Hypothalamus (tissue), 51 donors: Measurements from ENCODE around the gene GLIS1.

Experiments used
- DNase-seq, 51 donors: peaks; one replicate each; lab custom pipeline; 2025; lab: John Stamatoyannopoulos, UW

Gene GLIS1

DNA sequence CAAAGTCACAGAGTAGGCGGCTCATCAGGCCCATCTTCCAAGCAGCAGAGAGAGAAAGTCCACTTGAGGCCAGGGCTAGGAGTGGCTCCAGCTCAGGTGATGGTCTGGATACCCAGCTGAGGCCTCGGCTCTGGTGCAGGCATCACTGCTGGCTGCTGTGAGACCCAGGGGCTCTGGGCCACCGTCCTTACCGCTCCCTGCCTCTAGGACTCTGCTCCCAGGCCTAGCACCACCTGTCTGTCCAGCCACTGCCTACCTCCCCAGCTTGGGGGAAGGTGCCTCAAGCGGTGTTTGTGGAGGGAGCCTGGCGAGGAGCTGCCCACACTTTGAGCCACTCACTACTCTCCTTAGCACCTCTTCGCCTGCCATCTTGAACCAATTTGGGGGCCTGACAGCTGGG lies 221.9 kb downstream of the GLIS1 start:
- no peak for DNase-seq

DNA sequence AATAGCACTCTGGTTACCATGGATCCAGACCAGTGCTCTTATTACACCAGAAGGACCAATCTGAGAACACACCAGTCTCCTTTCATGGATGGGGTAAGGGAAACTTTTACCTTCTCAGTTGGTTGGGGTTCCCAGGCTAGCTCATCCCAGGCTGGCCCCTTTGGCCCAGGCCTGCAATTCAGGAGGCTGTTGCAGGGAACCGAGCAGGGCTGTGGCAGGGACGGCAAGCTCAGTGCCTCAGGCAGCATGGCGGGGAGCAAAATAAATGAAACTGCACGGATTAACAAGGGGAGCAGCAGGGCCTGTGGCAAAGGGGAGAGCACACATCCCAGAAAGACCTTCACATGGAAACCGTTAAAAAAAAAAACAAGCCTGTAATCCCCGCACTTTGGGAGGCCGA lies 222.8 kb downstream of the GLIS1 start:
- no peak for DNase-seq

DNA sequence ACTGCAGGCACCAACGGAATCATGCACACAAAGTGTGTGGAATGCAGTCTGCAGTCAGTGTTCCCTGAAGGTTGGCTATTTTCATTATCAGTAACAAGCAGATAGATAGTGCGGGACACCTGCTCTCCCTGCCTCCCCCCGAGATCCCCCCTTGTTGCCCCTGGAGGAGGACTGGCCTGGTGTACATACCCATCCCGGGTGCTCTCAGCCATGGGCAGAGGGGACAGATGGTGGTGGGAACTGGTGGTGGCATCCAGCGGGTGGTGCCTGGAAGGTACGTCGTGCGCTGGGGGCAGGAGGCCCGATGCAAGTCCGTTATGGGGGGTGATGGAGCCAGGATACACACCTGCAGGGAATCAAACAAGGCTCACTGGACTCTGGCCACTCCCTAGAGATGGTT lies 224.5 kb downstream of the GLIS1 start:
- DNase-seq, result no peak

DNA sequence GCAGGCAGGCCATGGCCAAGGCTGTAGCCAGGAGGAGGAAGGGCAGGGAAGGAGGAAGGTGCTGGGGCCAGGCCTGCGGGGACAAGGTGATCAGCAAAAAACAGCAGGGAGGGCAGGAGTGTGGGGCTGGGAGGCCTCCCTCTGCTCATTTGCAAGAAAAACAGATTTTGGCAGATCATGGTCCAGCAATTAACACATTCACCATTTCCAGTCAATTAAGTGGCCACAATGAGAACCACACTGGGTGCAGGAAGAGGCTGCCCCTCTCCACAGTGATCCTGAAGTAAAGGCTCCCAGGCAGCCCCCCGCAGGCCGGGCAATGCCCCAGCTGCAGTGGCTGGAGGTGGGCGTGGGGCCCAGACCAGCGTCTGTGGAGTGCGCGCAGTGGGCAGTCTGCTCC lies 225.1 kb downstream of the GLIS1 start:
- no peak for DNase-seq

DNA sequence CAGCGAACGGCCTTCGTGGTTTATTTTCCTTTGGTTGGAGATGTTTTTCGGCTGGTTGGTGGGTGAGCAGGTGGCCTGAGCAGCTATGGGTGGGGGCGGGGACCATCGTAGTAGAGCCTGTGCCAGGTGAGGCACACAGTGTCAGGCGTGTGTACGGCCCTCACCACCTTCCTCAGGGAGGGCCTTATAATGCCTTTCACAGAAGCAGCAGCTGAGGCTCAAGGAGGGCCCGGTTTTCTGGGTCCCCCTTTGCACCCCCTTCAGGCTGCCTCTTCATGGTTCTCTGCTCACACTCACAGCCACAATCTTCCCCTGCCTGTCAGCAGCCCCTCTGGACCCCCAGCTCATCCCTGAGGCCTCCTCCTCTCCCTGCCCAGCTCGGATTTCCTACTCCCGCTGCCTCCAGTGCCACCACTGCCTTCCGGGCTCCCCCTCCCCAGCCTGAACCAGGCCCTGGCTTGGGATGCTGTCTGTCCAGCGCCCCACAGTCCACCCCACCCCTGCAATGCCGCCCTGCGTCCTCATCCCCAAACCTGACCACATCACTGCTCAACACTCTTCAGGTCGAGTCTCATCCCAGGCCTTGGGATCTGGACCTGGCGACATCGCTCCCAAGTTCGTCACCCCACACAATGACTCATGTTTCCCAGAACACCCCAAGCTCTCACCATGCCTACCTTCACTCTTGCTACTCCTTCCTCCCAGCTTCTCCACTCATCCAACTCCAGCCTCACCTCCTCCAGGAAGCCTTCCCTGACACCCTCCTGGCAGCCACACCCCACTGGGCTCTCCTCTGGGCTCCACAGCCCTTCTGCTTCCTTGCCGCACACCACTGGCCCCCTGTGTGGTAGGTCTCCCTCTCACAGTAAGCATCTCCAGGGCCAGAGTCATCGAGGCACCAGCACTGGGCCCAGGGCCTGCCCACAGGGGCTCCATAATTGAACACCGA lies 225.9 kb downstream of the GLIS1 start:
- DNase-seq, result no peak

DNA sequence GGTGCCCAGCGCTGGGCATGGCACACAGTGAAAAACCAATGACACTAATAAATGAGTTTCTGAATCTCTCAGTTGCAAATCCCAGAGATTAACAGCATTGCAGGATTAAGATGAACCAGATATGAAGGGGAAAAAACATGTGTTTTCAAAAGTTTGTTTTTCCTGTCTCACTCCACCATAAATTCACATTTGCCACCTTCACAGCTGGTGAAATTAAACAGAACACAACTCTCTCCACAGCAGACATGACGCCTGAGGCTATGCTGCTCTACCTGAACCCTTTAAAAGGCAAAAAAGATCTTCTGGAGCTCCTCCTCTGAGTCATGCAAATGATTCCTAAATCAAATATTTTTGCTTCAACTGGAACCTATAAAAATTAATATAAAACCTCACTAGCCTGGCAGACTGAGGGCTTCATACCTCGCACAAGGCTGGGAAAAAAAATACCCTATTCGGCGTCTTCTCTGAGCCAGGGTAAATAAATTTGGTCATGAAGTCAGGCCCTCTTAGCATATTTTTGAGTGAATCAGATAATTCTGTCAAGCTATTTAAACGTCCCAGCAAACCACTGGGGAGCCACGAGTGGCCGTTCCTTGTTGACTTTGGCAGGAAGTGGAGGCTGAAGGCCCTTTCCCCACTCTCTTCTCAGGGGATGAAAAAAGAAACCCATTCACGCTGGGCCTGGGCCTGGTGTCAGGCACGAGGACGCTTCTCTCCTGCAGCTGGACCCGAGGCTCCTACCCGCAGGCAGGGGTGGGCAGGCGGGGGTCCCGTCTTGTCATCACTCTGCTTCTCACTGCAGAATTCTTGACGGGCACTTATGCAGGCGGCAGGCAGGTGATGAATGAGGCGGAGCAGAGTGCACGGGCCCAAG lies 226.8 kb downstream of the GLIS1 start:
- DNase-seq, result no peak

DNA sequence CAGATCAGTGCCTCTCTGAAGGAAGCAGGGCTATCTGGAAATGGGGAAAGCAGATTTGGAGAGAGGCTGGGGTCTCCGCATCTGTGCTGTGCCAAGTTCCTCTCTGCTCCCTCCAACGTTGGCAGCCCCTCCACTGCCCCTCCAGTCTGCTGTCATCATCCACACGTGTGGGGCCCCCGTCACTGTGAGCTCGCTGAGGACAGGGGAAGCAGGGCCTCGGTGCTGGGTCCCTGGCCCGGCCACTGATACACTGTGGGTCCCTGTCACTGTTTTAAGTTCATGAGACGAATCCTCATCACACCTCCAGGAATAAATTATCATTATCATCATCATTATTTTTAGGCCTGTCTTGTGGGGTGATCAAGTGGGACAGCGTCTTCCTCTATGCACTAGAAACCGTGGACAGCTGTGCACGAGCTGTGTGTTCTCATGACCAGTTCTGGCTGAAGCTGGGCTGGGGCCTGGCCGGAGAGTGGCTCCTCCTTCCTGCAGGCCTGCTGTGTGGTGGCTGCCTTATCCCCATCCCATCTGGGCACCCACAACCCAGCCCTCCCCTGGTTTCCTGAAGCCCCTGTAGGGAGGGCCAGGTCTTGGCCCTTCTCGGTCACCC lies 227.5 kb downstream of the GLIS1 start:
- DNase-seq, result no peak

DNA sequence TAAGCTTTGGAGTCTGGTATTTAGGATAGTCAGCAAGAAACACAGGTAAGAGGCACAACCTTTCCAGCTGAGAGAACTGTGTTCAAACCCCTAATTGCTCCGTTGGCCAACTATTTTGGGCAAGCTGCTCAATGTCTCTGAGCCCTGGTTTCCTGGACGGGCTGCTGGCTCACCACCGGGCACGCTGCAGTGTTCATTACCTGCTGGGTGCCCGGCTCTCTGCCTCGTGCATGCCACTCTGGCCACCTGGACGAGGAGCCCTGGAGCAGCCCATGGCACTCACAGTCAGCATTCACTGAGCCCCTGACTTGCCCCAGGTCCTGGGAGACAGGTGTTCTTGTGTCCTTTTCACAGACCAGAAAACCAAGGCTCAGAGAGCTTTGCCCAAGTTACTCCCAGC lies 228.7 kb downstream of the GLIS1 start:
- no peak for DNase-seq

DNA sequence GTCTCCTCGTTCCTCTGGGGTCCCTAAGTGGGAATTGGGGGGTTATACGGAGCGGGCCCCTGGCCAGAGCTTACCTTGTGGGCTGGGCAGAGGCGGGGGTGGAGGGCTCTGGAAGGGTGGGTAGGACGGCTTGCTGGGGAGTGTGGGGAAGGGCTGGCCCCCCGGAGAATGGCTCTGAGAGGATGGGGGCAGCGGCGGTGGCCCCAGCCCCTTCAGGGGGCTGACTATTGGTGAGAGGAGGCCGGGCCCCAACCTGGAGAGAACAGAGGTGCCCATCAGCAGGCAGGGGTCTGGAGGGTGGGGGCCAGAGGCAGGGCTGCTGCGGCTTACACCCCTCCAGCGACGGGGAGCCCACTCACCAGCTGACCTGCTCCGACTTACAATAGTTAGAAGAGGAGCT lies 229.2 kb downstream of the GLIS1 start:
- no peak for DNase-seq

DNA sequence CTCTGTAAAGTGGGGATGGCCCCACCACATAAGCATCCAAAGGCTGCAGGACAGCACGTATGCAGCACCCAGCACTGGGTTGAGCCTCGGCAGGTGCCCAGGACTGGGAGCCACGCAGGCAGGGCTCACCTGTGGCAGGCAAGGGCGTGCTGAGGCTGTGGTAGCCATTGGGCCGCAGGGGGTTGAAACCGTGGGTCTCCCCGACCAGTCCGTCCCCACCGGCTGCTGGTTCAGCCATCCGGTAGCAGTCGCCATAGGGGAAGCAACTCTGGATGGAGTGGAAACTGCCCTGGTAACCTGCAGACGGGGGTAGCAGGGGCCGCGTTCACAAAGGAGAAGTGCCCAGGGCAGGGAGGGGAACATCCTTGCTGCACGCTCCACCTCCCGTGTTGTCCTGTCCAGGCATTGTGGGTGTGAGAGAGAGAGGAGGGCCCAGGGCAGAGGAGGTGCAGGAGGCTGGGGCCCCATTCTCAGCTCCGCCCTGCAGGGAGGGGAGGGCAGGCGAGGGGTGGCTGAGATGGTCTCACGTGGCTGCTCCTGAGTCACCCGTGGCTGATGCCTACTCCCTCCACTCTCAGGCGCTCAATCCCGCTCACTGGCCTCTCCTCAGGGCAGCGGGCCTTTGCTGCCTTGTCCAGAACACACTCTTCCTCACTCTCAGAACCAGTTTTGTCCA lies 229.8 kb downstream of the GLIS1 start:
- no peak for DNase-seq

DNA sequence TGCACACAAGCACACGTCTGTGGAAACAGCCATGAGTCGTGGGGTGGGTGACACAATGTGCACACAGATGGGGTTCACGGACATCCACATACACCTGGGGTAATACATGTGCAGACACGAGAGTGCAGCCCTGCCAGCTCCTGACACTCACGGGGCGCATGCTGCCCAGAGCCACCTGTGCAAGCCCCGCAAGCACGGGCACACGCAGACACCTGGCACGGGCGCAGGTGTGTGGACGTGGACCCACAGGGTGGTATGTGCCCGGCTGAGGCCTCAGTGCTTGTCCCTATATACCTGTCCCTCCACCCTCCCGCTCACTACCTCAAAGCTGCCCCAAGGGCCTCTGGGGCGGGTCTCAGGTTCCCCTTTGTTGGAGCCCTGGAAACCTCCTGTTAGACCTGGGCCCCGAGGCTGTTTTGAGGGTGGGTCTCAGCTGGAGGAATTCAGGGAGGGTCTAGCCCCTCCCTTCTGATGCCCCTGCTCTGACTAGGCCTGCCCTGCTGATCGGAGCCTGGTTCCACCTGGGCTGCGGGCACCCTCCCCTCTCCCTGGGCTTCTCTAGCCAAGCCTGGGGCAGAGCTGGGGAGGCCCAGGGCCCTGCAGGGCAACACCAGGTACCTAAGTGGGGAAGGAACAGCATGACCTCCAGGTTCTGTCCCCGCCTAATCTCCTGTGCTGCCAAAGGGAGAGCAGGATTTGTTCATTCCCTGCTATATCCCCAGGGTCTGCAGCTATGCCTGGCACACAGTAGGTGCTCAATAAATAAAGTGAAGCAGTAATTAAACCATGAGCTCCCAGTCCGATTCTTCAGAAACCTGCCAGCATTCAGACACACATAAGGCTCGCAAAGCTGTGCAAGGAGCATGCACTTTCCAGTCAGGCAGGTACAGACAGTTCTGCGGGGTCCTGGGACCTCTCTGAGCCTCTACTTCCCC lies 230.6 kb downstream of the GLIS1 start:
- DNase-seq, result no peak

DNA sequence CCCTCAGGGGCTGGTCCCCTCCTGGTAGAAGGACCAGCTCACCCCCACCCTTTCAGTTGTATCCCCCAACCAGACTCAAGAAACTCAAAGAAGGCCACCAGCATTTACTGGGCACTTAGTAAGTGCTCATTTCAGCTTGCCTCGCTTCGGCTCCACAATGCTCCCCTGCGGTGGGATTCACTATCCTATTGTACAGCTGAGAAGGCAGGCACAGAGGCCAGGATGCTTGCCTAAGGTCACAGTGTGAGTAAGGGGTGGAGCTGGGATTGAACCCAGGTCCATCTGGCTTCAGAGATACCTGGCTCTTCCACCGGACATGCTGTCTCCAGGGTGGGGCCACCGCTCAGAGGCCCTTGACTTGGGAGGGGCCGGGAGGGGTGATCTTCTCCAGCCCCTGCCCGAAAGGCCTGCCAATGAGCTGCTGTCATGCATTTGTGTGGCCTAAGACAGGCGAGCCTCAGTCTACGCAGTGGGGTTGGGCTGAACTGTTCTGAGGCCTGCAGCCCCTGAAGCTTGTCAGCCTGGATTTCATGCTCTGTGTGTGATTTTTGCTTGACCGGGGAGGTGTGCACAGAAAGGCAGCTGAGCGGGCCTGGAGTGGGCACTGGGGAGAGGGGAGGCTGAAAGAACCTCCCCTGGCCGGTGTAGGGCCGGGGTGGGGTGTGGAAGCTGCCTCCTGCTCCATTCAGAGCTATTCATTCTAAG lies 231.7 kb downstream of the GLIS1 start:
- DNase-seq, result no peak

DNA sequence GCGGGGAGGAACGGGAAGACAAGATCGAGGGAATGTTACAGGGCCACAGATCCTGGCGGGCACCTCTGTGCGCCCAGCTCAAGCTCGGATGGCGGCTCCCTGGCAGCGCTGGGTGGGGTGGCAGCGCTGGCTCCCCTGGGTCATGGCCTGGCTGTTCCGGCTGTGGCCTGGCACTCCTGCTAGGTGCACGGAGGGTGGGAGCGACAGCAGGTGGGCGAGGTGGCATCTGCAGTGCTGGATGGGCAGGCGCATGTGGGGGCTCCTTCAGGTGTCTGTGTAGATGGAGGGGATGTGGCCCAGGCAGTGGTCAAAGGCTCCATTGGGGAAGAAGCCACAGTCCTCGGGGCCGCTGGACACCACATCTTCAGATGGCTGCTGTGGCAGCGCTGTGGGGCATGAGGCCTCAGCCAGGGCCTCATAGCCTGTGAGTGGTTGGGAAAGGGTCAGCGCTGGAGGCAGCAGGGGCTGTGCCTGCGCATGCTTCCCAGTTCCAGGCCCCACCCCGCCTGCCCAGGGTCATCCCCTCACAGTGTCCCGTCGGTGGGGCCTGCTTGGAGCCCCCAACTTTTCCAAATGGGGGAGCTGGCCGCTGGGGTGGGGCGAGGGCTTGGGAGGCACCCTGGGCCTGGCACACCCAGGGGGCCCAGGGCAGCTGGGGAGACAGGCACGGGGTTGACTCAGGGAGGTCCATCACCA lies 232.5 kb downstream of the GLIS1 start:
- no peak for DNase-seq

DNA sequence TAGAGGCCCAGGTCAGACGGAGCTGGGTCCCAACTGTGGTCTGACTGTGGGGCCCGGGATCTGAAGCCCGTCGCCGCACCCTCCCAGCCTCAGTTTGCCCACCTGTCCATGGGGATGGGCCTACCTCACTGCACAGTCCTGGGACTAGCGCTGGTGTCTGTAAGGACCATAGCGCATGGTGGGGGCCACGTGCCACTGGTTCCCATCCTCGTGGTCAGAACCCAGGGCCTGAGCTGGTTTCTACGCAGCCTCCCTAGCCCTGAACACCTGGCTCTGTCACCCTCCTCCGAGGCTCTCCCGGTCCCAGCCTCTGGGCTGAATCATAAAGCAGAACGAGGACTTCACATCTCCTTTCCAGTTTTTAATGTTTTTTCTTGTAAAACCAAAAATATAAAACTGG lies 233.1 kb downstream of the GLIS1 start:
- no peak for DNase-seq

DNA sequence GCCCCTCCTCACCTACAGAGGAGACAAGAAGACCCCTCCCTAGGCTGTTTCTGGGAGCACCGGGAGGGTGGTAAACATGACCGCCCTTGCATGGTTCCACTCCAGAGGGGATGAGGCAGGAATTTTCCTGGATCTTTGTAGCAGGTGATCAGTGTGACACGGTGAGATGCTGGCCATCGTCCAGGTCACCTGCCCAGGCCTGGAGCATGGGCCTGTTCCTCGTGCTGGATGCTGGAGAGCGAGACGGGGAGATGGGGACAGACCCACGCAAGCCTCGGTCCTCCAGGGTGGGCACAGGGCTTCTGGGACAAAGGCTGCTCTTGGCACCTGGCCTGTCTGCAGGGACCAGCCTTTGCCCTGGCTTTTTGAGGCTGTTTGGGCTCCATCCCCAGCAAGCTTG lies 233.6 kb downstream of the GLIS1 start:
- no peak for DNase-seq

DNA sequence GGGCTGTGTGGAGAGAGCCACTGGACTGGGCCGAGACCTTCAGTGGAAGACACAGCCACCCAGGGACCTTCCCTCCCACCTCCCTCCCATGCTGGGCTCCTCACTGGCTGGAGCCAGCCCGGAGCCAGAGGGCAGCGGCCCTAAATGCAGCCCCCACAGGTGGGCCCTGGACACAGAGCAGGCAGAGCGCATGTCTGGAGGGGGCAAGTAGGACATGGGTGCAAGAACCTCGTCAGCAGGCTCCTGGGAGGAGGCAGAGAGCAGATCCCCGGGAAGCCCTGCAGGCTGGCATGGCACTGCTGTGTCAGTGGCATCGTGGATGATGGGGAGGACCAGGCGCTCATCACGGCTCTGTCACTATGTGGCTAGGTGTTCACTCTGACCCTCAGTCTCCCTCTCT lies 234.1 kb downstream of the GLIS1 start:
- DNase-seq, result no peak

DNA sequence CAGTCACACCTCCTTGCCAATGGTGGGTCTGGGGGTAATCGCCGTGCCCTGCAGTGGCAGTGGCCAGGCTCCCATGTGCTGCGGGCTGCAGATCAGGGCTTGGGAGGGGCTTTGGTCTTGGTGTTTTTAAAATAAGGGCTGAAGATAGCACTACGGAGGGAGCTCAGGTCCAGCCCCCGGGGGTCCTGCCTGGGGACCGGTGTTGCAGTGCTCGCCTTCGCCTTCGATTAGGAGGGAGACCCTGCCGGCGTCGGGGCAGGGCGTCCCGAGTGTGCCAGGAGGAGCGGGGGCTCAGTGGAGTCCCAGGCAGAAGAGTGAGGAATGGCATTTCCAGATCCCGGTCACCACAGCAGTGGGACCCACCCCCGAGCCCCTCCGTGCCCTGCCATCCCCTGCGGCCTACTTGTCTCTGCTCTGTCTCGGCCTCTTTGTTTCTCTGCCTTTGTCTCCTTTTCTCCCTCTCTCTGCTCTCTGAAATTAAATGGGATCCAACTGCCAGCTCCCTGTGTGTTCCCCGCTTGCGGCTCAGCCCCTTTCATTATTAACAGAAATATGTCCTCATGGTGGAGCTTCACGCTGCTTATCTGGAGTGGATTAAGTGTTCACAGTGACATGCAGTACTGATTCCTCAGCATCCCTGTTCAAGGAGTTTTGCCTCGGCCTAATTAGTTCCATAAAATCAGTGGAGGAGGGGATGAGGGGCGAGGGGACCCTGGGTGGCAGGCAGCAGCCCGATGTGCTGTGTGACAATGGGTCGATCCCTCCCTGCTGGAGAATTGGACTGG lies 235.3 kb downstream of the GLIS1 start:
- no peak for DNase-seq
